Measurements from ENCODE around the gene LCE1D. TPM values are rescaled to one million over a fixed set of nuclear protein-coding genes. Genes with fewer than 3 reads are reported as not detected.
A peak's percentile ranks its signal among the peaks of the same experiment; 100 is the strongest.

LCE1D gene
- total and polyA plus RNA-seq, 2 experiments from 2014 or later = not detected

GRCh38 chr1:152811050-152811449 is 14.5 kb downstream of the LCE1D start:
- DNase-seq = no peak
- in situ Hi-C loops (cut with MboI) = no loop called here
- 15 to 20% methylated on average over 2 of the region's 2 CpGs for WGBS, 2 experiments (ENCODE audit: low coverage in 1 of 2, low lambda C conversion rate in 2 of 2, missing lambda C conversion rate in 2 of 2)
- TF ChIP-seq EZH2 (IDR thresholded peaks at IDR 0.05; ENCODE audit: insufficient read depth, poor library complexity, severe bottlenecking) = no peak
- TF ChIP-seq EZH2phosphoT487 (IDR thresholded peaks at IDR 0.05; ENCODE audit: insufficient read depth, low read depth) = no peak
- Histone ChIP-seq H3K4me3 (no peak overlapping the region), H3K27me3 (replicated peaks; ENCODE audit: insufficient read depth) (0 out of 2 replicates have a peak, but pooled peaks cover 3% of the 10 kb centered on the region), H3K36me3 (ENCODE audit: low read depth) (no peaks in the 10 kb centered on the region), H3F3A (ENCODE audit: insufficient read depth) (no peaks in the 10 kb centered on the region), H3K79me2 (ENCODE audit: insufficient read depth) (no peaks in the 10 kb centered on the region), H4K20me1 (ENCODE audit: insufficient read depth) (no peaks in the 10 kb centered on the region), H3K27ac (no peak overlapping the region), H2AFZ (no peak overlapping the region), H3K9ac (no peak overlapping the region), H3K9me2 (ENCODE audit: insufficient read depth) (no peaks in the 10 kb centered on the region), H3K9me3 (ENCODE audit: low read depth) (no peaks in the 10 kb centered on the region), H3K4me1 (ENCODE audit: insufficient read depth) (no peaks in the 10 kb centered on the region), H3K4me2 (ENCODE audit: unreplicated experiment) (no peak overlapping the region)

GRCh38 chr1:152811671-152812070 is 15.2 kb downstream of the LCE1D start, which contains the start of gene LCE1B:
LCE1B (plus strand) TSS chr1:152811971; CDS start chr1:152812447, 476 bp downstream.
- no peak for TF ChIP-seq EZH2 (IDR thresholded peaks at IDR 0.05; ENCODE audit: insufficient read depth, poor library complexity, severe bottlenecking)
- TF ChIP-seq EZH2phosphoT487 (IDR thresholded peaks at IDR 0.05; ENCODE audit: insufficient read depth, low read depth) = no peak
- Histone ChIP-seq H2AFZ (no peak within 1 kb of the TSS), H3K4me3 (no peak within 1 kb of the TSS), H3K27ac (no peak within 1 kb of the TSS), H3K4me1 (ENCODE audit: insufficient read depth) (no peaks in the 10 kb centered on the region), H3K9me2 (ENCODE audit: insufficient read depth) (no peaks in the 10 kb centered on the region), H4K20me1 (ENCODE audit: insufficient read depth) (no peaks in the 10 kb centered on the region), H3F3A (ENCODE audit: insufficient read depth) (no peaks in the 10 kb centered on the region), H3K9ac (no peak within 1 kb of the TSS), H3K27me3 (replicated peaks; ENCODE audit: insufficient read depth) (0 out of 2 replicates have a peak, but pooled peaks cover 3% of the 10 kb centered on the region), H3K9me3 (ENCODE audit: low read depth) (no peaks in the 10 kb centered on the region), H3K4me2 (ENCODE audit: unreplicated experiment) (no peak within 1 kb of the TSS), H3K36me3 (ENCODE audit: low read depth) (no peaks in the 10 kb centered on the region), H3K79me2 (ENCODE audit: insufficient read depth) (no peaks in the 10 kb centered on the region)
- WGBS, 2 experiments (ENCODE audit: low coverage in 1 of 2, low lambda C conversion rate in 2 of 2, missing lambda C conversion rate in 2 of 2) = 38 to 41% methylated on average over 2 of the region's 2 CpGs
- in situ Hi-C loops (cut with MboI) = no loop called here
- no peak for DNase-seq

- in situ Hi-C loops (cut with MboI) = no loop called here
- Histone ChIP-seq H3K9me2 (ENCODE audit: insufficient read depth) (no peaks in the 10 kb centered on the region), H3F3A (ENCODE audit: insufficient read depth) (no peaks in the 10 kb centered on the region), H3K4me3 (no peak overlapping the region), H3K79me2 (ENCODE audit: insufficient read depth) (no peaks in the 10 kb centered on the region), H3K36me3 (ENCODE audit: low read depth) (no peaks in the 10 kb centered on the region), H3K9me3 (ENCODE audit: low read depth) (no peaks in the 10 kb centered on the region), H2AFZ (no peak overlapping the region), H3K27ac (no peak overlapping the region), H3K4me2 (ENCODE audit: unreplicated experiment) (no peak overlapping the region), H3K27me3 (replicated peaks; ENCODE audit: insufficient read depth) (0 out of 2 replicates have a peak, but pooled peaks cover 2% of the 10 kb centered on the region), H4K20me1 (ENCODE audit: insufficient read depth) (no peaks in the 10 kb centered on the region), H3K9ac (no peak overlapping the region), H3K4me1 (ENCODE audit: insufficient read depth) (no peaks in the 10 kb centered on the region)
- 42 to 46% methylated on average over 6 of the region's 6 CpGs for WGBS, 2 experiments (ENCODE audit: low coverage in 1 of 2, low lambda C conversion rate in 2 of 2, missing lambda C conversion rate in 2 of 2)
- DNase-seq = peak; percentile 42
- no peak for TF ChIP-seq EZH2phosphoT487 (IDR thresholded peaks at IDR 0.05; ENCODE audit: insufficient read depth, low read depth)
- TF ChIP-seq EZH2 (IDR thresholded peaks at IDR 0.05; ENCODE audit: insufficient read depth, poor library complexity, severe bottlenecking) = no peak
Observed at GRCh38 chr1:152817309-152817708, 20.8 kb downstream of the LCE1D start.

GRCh38 chr1:152823294-152823693 is 26.8 kb downstream of the LCE1D start:
- no peaks in the 10 kb centered on the region for H3K4me1 ChIP-seq (ENCODE audit: insufficient read depth)
- H3K79me2 ChIP-seq (ENCODE audit: insufficient read depth) = no peaks in the 10 kb centered on the region
- 11 to 12% methylated on average over 5 of the region's 5 CpGs for WGBS, 2 experiments (ENCODE audit: low coverage in 1 of 2, low lambda C conversion rate in 2 of 2, missing lambda C conversion rate in 2 of 2)
- no peaks in the 10 kb centered on the region for H3K36me3 ChIP-seq (ENCODE audit: low read depth)
- no peak overlapping the region for H3K4me3 ChIP-seq
- in situ Hi-C loops (cut with MboI) = no loop called here
- H3K4me2 ChIP-seq (ENCODE audit: unreplicated experiment) = no peak overlapping the region
- H3F3A ChIP-seq (ENCODE audit: insufficient read depth) = no peaks in the 10 kb centered on the region
- H3K27ac ChIP-seq = no peak overlapping the region
- TF ChIP-seq EZH2 (IDR thresholded peaks at IDR 0.05; ENCODE audit: insufficient read depth, poor library complexity, severe bottlenecking) = no peak
- TF ChIP-seq EZH2phosphoT487 (IDR thresholded peaks at IDR 0.05; ENCODE audit: insufficient read depth, low read depth) = no peak
- H3K9ac ChIP-seq = no peak overlapping the region
- no peak overlapping the region for H2AFZ ChIP-seq
- no peaks in the 10 kb centered on the region for H3K9me2 ChIP-seq (ENCODE audit: insufficient read depth)
- no peaks in the 10 kb centered on the region for H4K20me1 ChIP-seq (ENCODE audit: insufficient read depth)
- H3K9me3 ChIP-seq (ENCODE audit: low read depth) = no peaks in the 10 kb centered on the region
- no peak for DNase-seq
- H3K27me3 ChIP-seq (replicated peaks; ENCODE audit: insufficient read depth) = peaks cover 7% of the 10 kb centered on the region; the same call in 1 of the 2 replicates

- Histone ChIP-seq H3K9me2 (ENCODE audit: insufficient read depth) (no peaks in the 10 kb centered on the region), H3K9me3 (ENCODE audit: low read depth) (no peaks in the 10 kb centered on the region), H3K4me1 (ENCODE audit: insufficient read depth) (no peaks in the 10 kb centered on the region), H2AFZ (no peak overlapping the region), H3K4me2 (ENCODE audit: unreplicated experiment) (no peak overlapping the region), H3K27ac (no peak overlapping the region), H3K79me2 (ENCODE audit: insufficient read depth) (no peaks in the 10 kb centered on the region), H3K36me3 (ENCODE audit: low read depth) (no peaks in the 10 kb centered on the region), H4K20me1 (ENCODE audit: insufficient read depth) (no peaks in the 10 kb centered on the region), H3K27me3 (replicated peaks; ENCODE audit: insufficient read depth) (peaks cover 12% of the 10 kb centered on the region), H3K9ac (no peak overlapping the region), H3F3A (ENCODE audit: insufficient read depth) (no peaks in the 10 kb centered on the region), H3K4me3 (no peak overlapping the region)
- in situ Hi-C loops (cut with MboI) = no loop called here
- no peak for DNase-seq
- TF ChIP-seq EZH2 (IDR thresholded peaks at IDR 0.05; ENCODE audit: insufficient read depth, poor library complexity, severe bottlenecking) (no peak), EZH2phosphoT487 (IDR thresholded peaks at IDR 0.05; ENCODE audit: insufficient read depth, low read depth) (no peak)
Observed at GRCh38 chr1:152824964-152825363, 28.4 kb downstream of the LCE1D start.

Measured in GM23248 (cell line).